Ishikawa (cell line): ENCODE data around the gene CAMTA1.

Experiments used
- CREB1 ChIP-seq: IDR thresholded peaks from 2 replicates; pipeline ENCODE4 v1.6.1; 2012; ENCODE audit warnings: low read depth
- EP300 ChIP-seq: IDR thresholded peaks from 2 replicates; pipeline ENCODE4 v1.6.1; 2012; ENCODE audit warnings: borderline replicate concordance
- FOXM1 ChIP-seq: IDR thresholded peaks from 2 replicates; pipeline ENCODE4 v1.6.1; 2012; ENCODE audit warnings: low read depth, borderline replicate concordance
- MAX ChIP-seq: IDR thresholded peaks from 2 replicates; pipeline ENCODE4 v1.6.1; 2012
- RAD21 ChIP-seq: IDR thresholded peaks from 2 replicates; pipeline ENCODE4 v1.6.1; 2012; ENCODE audit warnings: low read depth
- REST ChIP-seq: IDR thresholded peaks from 2 replicates; pipeline ENCODE4 v1.6.1; 2012; ENCODE audit warnings: low read depth, mild to moderate bottlenecking
- TAF1 ChIP-seq: IDR thresholded peaks from 2 replicates; pipeline ENCODE4 v1.6.1; 2012; ENCODE audit warnings: low read depth, mild to moderate bottlenecking
- TCF12 ChIP-seq: IDR thresholded peaks from 2 replicates; pipeline ENCODE4 v1.6.1; 2012; ENCODE audit warnings: low read depth
- TEAD4 ChIP-seq: IDR thresholded peaks from 2 replicates; pipeline ENCODE4 v1.6.1; 2012
- USF1 ChIP-seq: IDR thresholded peaks from 2 replicates; pipeline ENCODE4 v1.6.1; 2012

DNA sequence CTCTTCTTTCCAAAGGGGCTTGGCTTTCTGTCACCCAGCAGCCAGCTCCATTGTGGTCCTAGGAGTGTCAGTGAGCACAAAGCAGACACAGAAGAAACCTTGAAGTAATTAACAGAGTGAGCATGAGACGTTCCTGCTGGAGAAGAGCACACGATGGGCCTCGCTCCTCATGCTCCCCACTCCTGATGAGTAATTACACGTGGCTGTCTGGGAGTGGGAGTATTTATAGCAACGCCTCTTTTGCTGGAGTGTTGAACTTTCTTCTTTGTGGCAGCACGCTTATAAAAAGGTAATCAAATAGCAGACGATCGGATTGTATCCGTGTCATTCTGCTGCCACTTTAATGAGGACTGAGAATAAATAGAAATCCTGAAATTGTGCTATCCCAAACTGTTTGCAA, 185.8 kb downstream of the CAMTA1 start:
- no peak for TF ChIP-seq EP300
- TF ChIP-seq CREB1 = no peak
- TF ChIP-seq TAF1 = no peak
- TF ChIP-seq TEAD4 = no peak
- no peak for TF ChIP-seq MAX
- TF ChIP-seq USF1 = no peak
- no peak for TF ChIP-seq REST
- TF ChIP-seq RAD21 = no peak
- no peak for TF ChIP-seq FOXM1
- no peak for TF ChIP-seq TCF12
